Tibial artery (tissue), 4 donors: ENCODE results near the gene B4GALT6.

Experiments used
- DNase-seq, 2 donors: peaks; one replicate each; pipeline ENCODE4 v3.0.0-alpha.2; 2019
- H3K27ac ChIP-seq, 2 donors: fragments of 200-600 bp; sonication (generic) in 1 of 2; 1 replicate in 1 of 2; 2 replicates in 1 of 2; pipeline ENCODE4 v1.5.1; 2018 to 2019; ENCODE audit warnings: mild to moderate bottlenecking in 1 of 2
- H3K27me3 ChIP-seq, 2 donors: fragments of 200-600 bp; sonication (generic) in 1 of 2; one replicate each; pipeline versions ENCODE4 v1.5.1 to v1.6.0; 2016 to 2019
- H3K36me3 ChIP-seq, 3 donors: fragments of 200-600 bp; sonication (generic) in 2 of 3; one replicate each; pipeline ENCODE4 v1.5.1; 2016 to 2019; ENCODE audit warnings: mild to moderate bottlenecking in 2 of 3
- H3K4me1 ChIP-seq, 4 donors: fragments of 200-600 bp; sonication (generic) in 2 of 4; 1 replicate in 3 of 4; 2 replicates in 1 of 4; pipeline ENCODE4 v1.5.1; 2016 to 2019
- H3K4me3 ChIP-seq, 2 donors: fragments of 200-600 bp; sonication (generic) in 1 of 2; 1 replicate in 1 of 2; 2 replicates in 1 of 2; pipeline ENCODE4 v1.5.1; 2018 to 2019; ENCODE audit warnings: mild to moderate bottlenecking in 2 of 2
- H3K9me3 ChIP-seq, 3 donors: fragments of 200-600 bp; sonication (generic) in 1 of 3; one replicate each; pipeline ENCODE4 v1.5.1; 2016 to 2019
- intact Hi-C: fragments of 100-400 bp; cut with DNase I; formaldehyde crosslinking; loops from one replicate; pipeline ENCODE4 v1.15.0; 2023; ENCODE audit warnings: low total_unique reads
- TF ChIP-seq, protein P1 (sequence below), 2 experiments: fragments of 200-600 bp in 1 of 2; fragments of 450-650 bp in 1 of 2; IDR thresholded peaks; one replicate each; pipeline ENCODE4 v1.5.1; 2017 to 2019; ENCODE audit warnings: antibody characterized with exemption in 2 of 2, mild to moderate bottlenecking in 1 of 2, moderate library complexity in 1 of 2

B4GALT6 gene

DNA sequence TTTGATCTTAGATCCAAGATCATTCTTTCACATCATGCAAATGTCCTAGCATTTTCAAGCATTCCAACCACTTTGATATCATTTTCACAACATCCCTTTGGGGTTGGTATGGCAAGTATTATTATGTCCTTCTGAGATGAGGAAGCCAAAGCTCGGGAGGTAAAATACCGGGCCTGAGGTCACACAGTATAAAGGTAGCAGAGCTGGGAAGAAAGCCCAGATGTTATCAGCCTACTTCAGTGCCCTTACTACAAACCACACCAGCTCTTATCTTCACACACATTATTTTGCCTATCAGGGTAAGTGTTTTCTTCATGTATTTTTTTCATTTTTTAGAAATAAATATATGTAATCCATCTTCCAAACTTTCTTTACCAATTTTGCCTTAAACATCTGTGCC is 4.2 kb upstream of the B4GALT6 start:
- Histone ChIP-seq H3K4me3 (no peak overlapping the region), H3K27me3 (peaks cover 0 to 4% of the 10 kb centered on the region in 2 donors), H3K9me3 (no peaks in the 10 kb centered on the region), H3K36me3 (no peaks in the 10 kb centered on the region), H3K4me1 (peaks cover 0 to 16% (median 7%) of the 10 kb centered on the region in 4 donors), H3K27ac (no peak overlapping the region)
- TF ChIP-seq, protein P1, sequence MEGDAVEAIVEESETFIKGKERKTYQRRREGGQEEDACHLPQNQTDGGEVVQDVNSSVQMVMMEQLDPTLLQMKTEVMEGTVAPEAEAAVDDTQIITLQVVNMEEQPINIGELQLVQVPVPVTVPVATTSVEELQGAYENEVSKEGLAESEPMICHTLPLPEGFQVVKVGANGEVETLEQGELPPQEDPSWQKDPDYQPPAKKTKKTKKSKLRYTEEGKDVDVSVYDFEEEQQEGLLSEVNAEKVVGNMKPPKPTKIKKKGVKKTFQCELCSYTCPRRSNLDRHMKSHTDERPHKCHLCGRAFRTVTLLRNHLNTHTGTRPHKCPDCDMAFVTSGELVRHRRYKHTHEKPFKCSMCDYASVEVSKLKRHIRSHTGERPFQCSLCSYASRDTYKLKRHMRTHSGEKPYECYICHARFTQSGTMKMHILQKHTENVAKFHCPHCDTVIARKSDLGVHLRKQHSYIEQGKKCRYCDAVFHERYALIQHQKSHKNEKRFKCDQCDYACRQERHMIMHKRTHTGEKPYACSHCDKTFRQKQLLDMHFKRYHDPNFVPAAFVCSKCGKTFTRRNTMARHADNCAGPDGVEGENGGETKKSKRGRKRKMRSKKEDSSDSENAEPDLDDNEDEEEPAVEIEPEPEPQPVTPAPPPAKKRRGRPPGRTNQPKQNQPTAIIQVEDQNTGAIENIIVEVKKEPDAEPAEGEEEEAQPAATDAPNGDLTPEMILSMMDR (IDR thresholded peaks at IDR 0.05): no peak
- intact Hi-C loops: no loop called here
- no peak for DNase-seq

DNA sequence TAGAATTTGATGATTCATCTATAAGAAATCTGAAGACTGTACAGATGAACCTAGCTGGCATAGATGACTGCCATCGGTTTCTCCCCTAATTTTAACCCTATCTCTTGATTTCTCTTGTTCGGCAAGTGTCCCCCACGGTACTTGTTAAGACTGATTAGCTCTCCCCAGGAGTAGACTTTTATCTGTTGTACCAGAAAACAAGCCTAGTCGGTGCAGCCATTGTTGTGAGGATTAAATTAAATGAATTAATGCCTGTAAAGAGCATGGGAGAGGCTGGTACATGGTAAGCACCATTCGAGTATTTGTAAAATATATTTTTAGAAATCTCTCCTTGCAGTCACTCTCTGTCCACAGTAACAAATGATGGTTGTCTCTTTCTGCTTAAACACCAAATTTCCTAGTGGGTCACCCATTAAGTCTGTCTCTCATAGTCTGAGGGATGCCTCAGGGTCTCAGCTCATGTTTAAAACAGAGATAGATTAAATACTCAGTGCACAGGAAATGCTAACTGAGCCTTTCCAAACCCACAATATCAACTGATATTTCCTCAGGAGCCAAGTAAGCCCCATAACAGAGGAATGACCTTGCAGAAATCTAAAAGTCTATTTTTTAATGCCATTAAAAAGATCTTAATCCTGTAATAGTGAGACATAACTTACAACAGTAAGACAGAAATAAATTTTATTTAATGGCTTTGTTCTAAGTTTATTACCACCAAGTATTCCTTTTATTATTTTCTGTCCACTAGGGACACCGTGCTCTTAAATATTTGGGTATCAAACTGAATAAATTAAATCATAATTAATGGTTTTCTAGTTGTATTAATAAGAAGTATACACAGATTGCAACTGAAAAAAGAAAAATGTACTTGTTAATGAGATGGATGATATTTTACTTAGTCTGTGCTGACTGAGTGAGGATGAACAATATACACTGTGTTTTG is 2.9 kb upstream of the B4GALT6 start:
- intact Hi-C loops: no loop called here
- Histone ChIP-seq H3K27ac (no peak overlapping the region), H3K9me3 (no peaks in the 10 kb centered on the region), H3K4me3 (no peak overlapping the region), H3K4me1 (peaks cover 0 to 16% (median 7%) of the 10 kb centered on the region in 4 donors), H3K36me3 (no peaks in the 10 kb centered on the region), H3K27me3 (peaks cover 0 to 4% of the 10 kb centered on the region in 2 donors)
- TF ChIP-seq, protein P1 (IDR thresholded peaks at IDR 0.05): no peak
- no peak for DNase-seq

DNA sequence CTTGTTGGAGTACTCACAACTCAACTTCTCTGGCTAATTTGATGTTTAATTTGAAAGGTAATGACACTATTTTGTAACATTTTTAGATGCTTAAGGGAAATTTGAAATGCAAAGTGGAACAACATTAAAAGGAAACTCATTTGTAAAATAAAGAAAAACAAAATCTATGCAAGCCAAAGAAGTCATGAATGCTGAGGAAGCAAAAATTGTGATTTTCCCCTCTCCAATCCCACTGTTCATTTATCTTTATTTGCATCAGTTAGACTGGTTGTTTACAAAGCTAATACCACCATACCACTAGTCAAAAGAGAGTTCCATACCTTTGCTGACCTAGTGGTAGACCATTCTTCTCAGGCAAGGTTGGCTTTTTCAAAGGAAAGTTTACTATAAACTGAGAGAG is 2.2 kb upstream of the B4GALT6 start:
- Histone ChIP-seq H3K4me1 (peaks cover 0 to 16% (median 7%) of the 10 kb centered on the region in 4 donors), H3K27me3 (peaks cover 0 to 4% of the 10 kb centered on the region in 2 donors), H3K9me3 (no peaks in the 10 kb centered on the region), H3K27ac (no peak overlapping the region), H3K36me3 (no peaks in the 10 kb centered on the region), H3K4me3 (no peak overlapping the region)
- TF ChIP-seq, protein P1 (IDR thresholded peaks at IDR 0.05): no peak
- intact Hi-C loops: no loop called here
- DNase-seq: no peak

DNA sequence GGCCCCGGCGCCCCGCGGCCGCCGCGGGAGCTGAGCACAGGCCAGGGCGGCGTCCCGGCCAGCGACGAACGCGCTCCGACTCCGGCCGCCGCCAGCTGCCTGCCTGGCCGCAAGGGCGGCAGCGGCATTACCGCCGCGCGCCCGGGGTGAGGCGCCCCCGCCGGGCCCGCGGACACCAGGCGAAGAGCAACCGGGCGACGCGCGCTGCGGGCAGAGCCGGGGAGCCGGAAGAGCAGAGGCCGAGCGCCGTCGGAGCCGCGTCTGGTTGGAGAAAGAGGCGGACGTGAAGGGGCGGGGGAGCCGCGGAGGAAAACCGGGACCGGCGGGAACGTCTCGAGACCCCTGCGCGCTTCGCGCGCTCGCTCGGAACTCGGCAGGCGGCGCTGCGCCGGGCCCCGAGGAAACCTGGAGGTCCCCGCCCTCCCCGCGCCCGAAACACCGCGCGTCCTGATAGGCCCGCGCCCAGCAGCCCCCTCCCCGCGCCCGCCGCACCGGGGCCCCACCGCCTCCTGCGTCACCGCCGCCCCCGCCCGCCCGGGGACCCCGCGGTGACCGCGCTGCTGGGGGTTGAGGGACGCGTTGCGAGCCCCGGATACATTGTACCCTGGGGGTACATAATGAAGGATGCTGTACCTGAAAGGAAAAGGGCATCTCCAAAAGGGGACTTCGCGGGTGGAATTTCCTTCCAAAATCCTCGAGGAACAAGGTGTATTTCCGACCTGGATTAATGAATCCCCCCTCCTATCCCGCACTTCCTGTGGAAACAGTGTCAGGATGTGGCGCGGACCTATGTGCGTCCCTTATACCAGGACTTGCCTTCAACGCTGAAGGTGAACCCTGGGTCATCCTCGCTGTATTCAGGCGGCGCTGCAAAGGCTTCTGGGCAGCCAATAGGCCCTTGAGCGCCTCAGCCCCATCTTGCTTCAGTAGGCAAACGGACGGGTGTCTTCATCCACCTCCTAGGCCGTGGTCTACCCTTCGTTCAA is 1.0 kb upstream of the B4GALT6 start:
- Histone ChIP-seq H3K27ac (no peak overlapping the region), H3K27me3 (peaks cover 0 to 4% of the 10 kb centered on the region in 2 donors), H3K4me3 (peak overlapping the region; percentile 49 to 66), H3K36me3 (no peaks in the 10 kb centered on the region), H3K4me1 (peaks cover 0 to 16% (median 7%) of the 10 kb centered on the region in 4 donors), H3K9me3 (no peaks in the 10 kb centered on the region)
- intact Hi-C loops: no loop called here
- no peak for DNase-seq
- TF ChIP-seq, protein P1 (IDR thresholded peaks at IDR 0.05): peak; percentile 13 to 30

DNA sequence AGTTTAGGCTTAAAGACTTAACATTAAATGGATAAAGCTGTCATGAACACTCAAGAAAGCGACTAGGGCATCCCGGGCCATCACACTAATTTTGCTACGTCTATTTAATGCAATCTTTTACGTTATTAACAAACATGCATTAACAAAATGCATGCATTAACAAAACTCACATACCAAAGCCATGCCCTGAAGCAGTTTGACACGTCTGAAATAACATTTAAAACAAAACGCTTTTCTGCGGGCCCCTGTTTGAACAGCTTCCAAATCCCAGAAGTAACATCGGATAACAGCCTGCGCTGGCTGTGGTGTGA is 458 bp downstream of the B4GALT6 start:
- H3K36me3 ChIP-seq: no peaks in the 10 kb centered on the region
- TF ChIP-seq, protein P1 (IDR thresholded peaks at IDR 0.05): no peak
- H3K27me3 ChIP-seq: peaks cover 0 to 4% of the 10 kb centered on the region in 2 donors
- H3K27ac ChIP-seq: no peak overlapping the region
- no peaks in the 10 kb centered on the region for H3K9me3 ChIP-seq
- H3K4me3 ChIP-seq: peak overlapping the region; percentile 49 to 66
- intact Hi-C loops: no loop called here
- DNase-seq: no peak
- peaks cover 0 to 16% (median 7%) of the 10 kb centered on the region in 4 donors for H3K4me1 ChIP-seq
